Measurements from ENCODE around the gene FAM3B.
"Not testable (repeated sequence)": the region's sequence is repeated elsewhere in the genome, so short reads cannot be mapped to it uniquely, and the experiment has no call there.

Gene FAM3B

GRCh38 chr21:41316200-41317062 is at the start of gene FAM3B:
Gene FAM3B, plus strand, starts transcription at chr21:41316801. Its CDS starts 79 bp downstream, at chr21:41316880.
- DNase-seq, result peak; percentile 82

- no peak for DNase-seq
These were observed 49.3 kb upstream of the FAM3B start for GRCh38 chr21:41267346-41267745.

- no peak for DNase-seq
These were observed 47.1 kb upstream of the FAM3B start for GRCh38 chr21:41269535-41269934.

GRCh38 chr21:41277196-41277595 is 39.4 kb upstream of the FAM3B start:
- no peak for DNase-seq

GRCh38 chr21:41277846-41278245 is 38.8 kb upstream of the FAM3B start:
- DNase-seq, result no peak

- DNase-seq, result no peak
These were observed 36.3 kb upstream of the FAM3B start for GRCh38 chr21:41280115-41280919.

GRCh38 chr21:41282412-41282811 is 34.2 kb upstream of the FAM3B start:
- DNase-seq, result no peak

- peak; percentile 84 for DNase-seq
These were observed 33.3 kb upstream of the FAM3B start for GRCh38 chr21:41283211-41283818.

- DNase-seq, result no peak
These were observed 27.2 kb upstream of the FAM3B start for GRCh38 chr21:41289431-41289830.

GRCh38 chr21:41290106-41290799 is 26.3 kb upstream of the FAM3B start:
- no peak for DNase-seq

- no peak for DNase-seq
These were observed 21.9 kb upstream of the FAM3B start for GRCh38 chr21:41294548-41295231.

- no peak for DNase-seq
These were observed 20.8 kb upstream of the FAM3B start for GRCh38 chr21:41295721-41296254.

GRCh38 chr21:41302976-41303375 is 13.6 kb upstream of the FAM3B start:
- DNase-seq, result no peak

- peak; percentile 46 for DNase-seq
These were observed 12.4 kb upstream of the FAM3B start for GRCh38 chr21:41304068-41304720.

GRCh38 chr21:41307219-41307618 is 9.4 kb upstream of the FAM3B start:
- no peak for DNase-seq

GRCh38 chr21:41313285-41314164 is 3.1 kb upstream of the FAM3B start:
- DNase-seq, result not testable (repeated sequence)

GRCh38 chr21:41315726-41316125 is 875 bp upstream of the FAM3B start:
- no peak for DNase-seq

- no peak for DNase-seq
These were observed 427 bp downstream of the FAM3B start for GRCh38 chr21:41317063-41317392.

GRCh38 chr21:41317458-41317857 is 857 bp downstream of the FAM3B start:
- no peak for DNase-seq

- no peak for DNase-seq
These were observed 1.6 kb downstream of the FAM3B start for GRCh38 chr21:41318218-41318617.

- DNase-seq, result no peak
These were observed 2.7 kb downstream of the FAM3B start for GRCh38 chr21:41319273-41319672.
